Aortic smooth muscle cell (primary cell): Measurements from ENCODE around the gene ECT2L. TPM values are rescaled to one million over a fixed set of nuclear protein-coding genes. Genes with fewer than 3 reads are reported as not detected.

Source experiments
- total RNA-seq: library from RNA; depleted of rRNA; stranded (reverse); fragments of >200 nt; gene quantifications from 2 replicates; pipeline ENCODE4 v1.2.3, GENCODE V29; 2014

The ECT2L gene
- total RNA-seq: under 0.01 TPM in 1 of 2 replicates, not detected in the other

GRCh38 chr6:138795809-138796603 is at the start of gene ECT2L:
Gene ECT2L (plus strand): TSS chr6:138796087. CDS start chr6:138813275, 17,188 bp downstream.

GRCh38 chr6:138773177-138774091 is 22.5 kb upstream of the ECT2L start, which contains the start of gene CCDC28A:
Gene CCDC28A (plus strand): TSS chr6:138773769. CDS start chr6:138776121, 2,352 bp downstream.

Other genes starting within 250 kb of the ECT2L start
- 14.5 and 19.8 TPM in 2 replicates for gene CCDC28A, start 22.3 kb upstream of the ECT2L start, total RNA-seq
- gene REPS1, start 192.2 kb downstream of the ECT2L start, total RNA-seq: 23.0 and 25.0 TPM in 2 replicates
- 44.1 and 45.4 TPM in 2 replicates for gene ABRACL, start 232.7 kb downstream of the ECT2L start, total RNA-seq